ENCODE data around the gene CERK. TPM values are rescaled to one million over a fixed set of nuclear protein-coding genes. Genes with fewer than 3 reads are reported as not detected.

CERK gene
- total and polyA plus RNA-seq, 2 of the 8 experiments (the other 6 are each of a cell fraction or from before 2014, with no cell fraction given), result 26.6 to 59.0 TPM

GRCh38 chr22:46730568-46731245, 7.3 kb downstream of the CERK start:
- H4K91ac ChIP-seq (replicated peaks; ENCODE audit: insufficient read length, low read length), result peak overlapping the region; percentile 65
- H2BK20ac ChIP-seq (ENCODE audit: low read length), result no peak overlapping the region
- no peak overlapping the region for H2BK15ac ChIP-seq (ENCODE audit: low read length)
- H3K4me1 ChIP-seq (replicated peaks in 1 of 4; ENCODE audit: control insufficient read depth in 3 of 4, insufficient read depth in 4 of 4, low read length in 3 of 4), result peaks cover 0 to 13% (median 10%) of the 10 kb centered on the region in 4 experiments; a peak in 6 of 7 replicates
- TF ChIP-seq TBP (IDR thresholded peaks at IDR 0.05; ENCODE audit: low read depth, low read length) (no peak), CTBP2 (IDR thresholded peaks at IDR 0.05; ENCODE audit: borderline replicate concordance, insufficient read depth, insufficient read length, low read length) (no peak), SP1 (IDR thresholded peaks at IDR 0.05; ENCODE audit: low read depth, low read length) (no peak), ASH2L (IDR thresholded peaks at IDR 0.05; ENCODE audit: low read length) (no peak), CBX5 (IDR thresholded peaks at IDR 0.05; ENCODE audit: low read depth, low read length) (no peak), TAF1 (IDR thresholded peaks at IDR 0.05; ENCODE audit: low read depth, low read length) (no peak), YY1 (IDR thresholded peaks at IDR 0.05; ENCODE audit: low read depth, low read length) (no peak), EZH2 (IDR thresholded peaks at IDR 0.05; ENCODE audit: low read depth, low read length, severe bottlenecking) (no peak), CREB1 (IDR thresholded peaks at IDR 0.05) (no peak), PHF8 (conservative IDR thresholded peaks at IDR 0.05; ENCODE audit: low read depth, low read length) (no peak), SIN3A (conservative IDR thresholded peaks at IDR 0.05 in 1 of 2, IDR thresholded peaks at IDR 0.05 in 1 of 2; ENCODE audit: low read depth in 1 of 2, low read length in 2 of 2) (no peak)
- H3K9ac ChIP-seq (replicated peaks in 1 of 4; ENCODE audit: extremely low read depth in 1 of 4, low read depth in 3 of 4, low read length in 3 of 4), result no peak overlapping the region
- H3K4me3 ChIP-seq (ENCODE audit: extremely low read depth in 1 of 4, insufficient read depth in 2 of 4, low read depth in 3 of 4, low read length in 4 of 4), result no peak overlapping the region
- no peaks in the 10 kb centered on the region for H3K27me3 ChIP-seq (replicated peaks in 1 of 4; ENCODE audit: control insufficient read depth in 3 of 4, extremely low read depth in 1 of 4, insufficient read depth in 3 of 4, low read length in 3 of 4)
- H2BK5ac ChIP-seq (ENCODE audit: low read depth, low read length), result no peak overlapping the region
- no peak overlapping the region for H2AK5ac ChIP-seq (ENCODE audit: low read depth, low read length)
- no peaks in the 10 kb centered on the region for H3K23me2 ChIP-seq (ENCODE audit: low read depth, low read length)
- H3K27ac ChIP-seq (ENCODE audit: low read depth, low read length), result no peak overlapping the region
- CTCF ChIA-PET (ENCODE audit: partially characterized antibody), result interaction anchor here (0.7 to 1.4 kb wide), 5 partner anchors 28 to 95 kb away, joined by 3 to 4 read pairs (median 4); no protein-coding TSS in a partner anchor
- H4K20me1 ChIP-seq (replicated peaks in 1 of 2; ENCODE audit: control insufficient read depth in 1 of 2, insufficient read depth in 2 of 2, low read length in 2 of 2), result peaks cover 0 to 38% of the 10 kb centered on the region in 2 experiments
- no peak for DNase-seq (ENCODE audit: low read depth in 1 of 2, low spot score in 2 of 2)
- no peaks in the 10 kb centered on the region for H3K9me3 ChIP-seq (ENCODE audit: insufficient read depth in 2 of 2, low read depth in 1 of 2, low read length in 1 of 2)
- no peak overlapping the region for H3K23ac ChIP-seq (ENCODE audit: insufficient read length)
- no peak overlapping the region for H2BK120ac ChIP-seq (replicated peaks; ENCODE audit: low read depth, low read length)
- FAIRE-seq, result no peak
- no peak overlapping the region for H4K5ac ChIP-seq (ENCODE audit: insufficient read length, low read depth, low read length)
- H3K56ac ChIP-seq (replicated peaks; ENCODE audit: insufficient read length, low read depth, low read length), result no peak overlapping the region
- no peaks in the 10 kb centered on the region for H3K36me3 ChIP-seq (ENCODE audit: control insufficient read depth in 2 of 4, insufficient read depth in 4 of 4, low read length in 3 of 4)
- no peak overlapping the region; a peak in 1 of 4 replicates for H3K4me2 ChIP-seq (ENCODE audit: insufficient read depth in 1 of 2, low read depth in 2 of 2, low read length in 2 of 2)
- no peak overlapping the region for H3K14ac ChIP-seq (ENCODE audit: insufficient read length)
- H2BK12ac ChIP-seq (ENCODE audit: low read depth, low read length), result no peak overlapping the region
- no peak overlapping the region for H3K18ac ChIP-seq (ENCODE audit: extremely low read depth, low read length)
- POLR2A ChIA-PET (ENCODE audit: partially characterized antibody), result interaction anchor here (1.5 to 1.7 kb wide), 2 partner anchors 28 to 32 kb away, joined by 3 to 4 read pairs; partner anchors contain the start of gene TBC1D22A
- no peak overlapping the region for H3K4ac ChIP-seq (replicated peaks; ENCODE audit: insufficient read length, low read depth, low read length)
- H3K79me2 ChIP-seq (ENCODE audit: control insufficient read depth in 1 of 2, insufficient read depth in 2 of 2, low read length in 2 of 2), result peaks cover 0 to 47% of the 10 kb centered on the region in 2 experiments; a peak in 3 of 4 replicates
- H4K8ac ChIP-seq (ENCODE audit: extremely low read depth, insufficient read depth, low read length), result no peak overlapping the region
- H3K79me1 ChIP-seq (ENCODE audit: low read depth, low read length), result peaks cover 21% of the 10 kb centered on the region
- H2AFZ ChIP-seq (ENCODE audit: low read length), result no peak overlapping the region
- 84% methylated on average over 9 of the region's 9 CpGs; no CpG with 5 or more reads in 1 of the 2 experiments for WGBS, 2 experiments (ENCODE audit: extremely low coverage in 1 of 2, insufficient coverage in 1 of 2, insufficient read length in 1 of 2, insufficient replicate concordance in 2 of 2, low coverage in 1 of 2, low lambda C conversion rate in 2 of 2, missing lambda C conversion rate in 1 of 2)

All from H1 (cell line).